T-helper 17 cell (primary cell): ENCODE measurements around the gene KRT2. TPM values are rescaled to one million over a fixed set of nuclear protein-coding genes. Genes with fewer than 3 reads are reported as not detected.

Experiments
- ATAC-seq: fragments of 150-1000 bp; cut with Tn5 transposase; 2 replicates; pipeline ENCODE4 v1.10.0; 2021; ENCODE audit warnings: mild to moderate bottlenecking, moderate library complexity
- DNase-seq, 3 donors: peaks; one replicate each; pipeline versions ENCODE4 v3.0.0 to v3.0.0-alpha.2; 2020 to 2021
- H3K9me3 ChIP-seq: one replicate; pipeline ENCODE4 v1.7.0; 2013; ENCODE audit warnings: low read length, mild to moderate bottlenecking; ENCODE audit not compliant: control insufficient read depth, poor library complexity, severe bottlenecking
- H3K27ac Mint-ChIP-seq: one replicate; pipeline ENCODE4 v1.8.0; 2022; ENCODE audit warnings: mild to moderate bottlenecking, moderate library complexity, mixed read lengths
- H3K27me3 Mint-ChIP-seq: one replicate; pipeline ENCODE4 v1.8.0; 2022; ENCODE audit warnings: mixed read lengths
- H3K36me3 Mint-ChIP-seq: one replicate; pipeline ENCODE4 v1.8.0; 2022; ENCODE audit warnings: low read depth, mixed read lengths
- H3K4me1 Mint-ChIP-seq: one replicate; pipeline ENCODE4 v1.8.0; 2022; ENCODE audit warnings: mild to moderate bottlenecking, mixed read lengths
- H3K4me3 Mint-ChIP-seq: one replicate; pipeline ENCODE4 v1.8.0; 2022; ENCODE audit warnings: mild to moderate bottlenecking, moderate library complexity, mixed read lengths
- total RNA-seq, 4 donors: library from RNA in 2 of 4; stranded (reverse) in 2 of 4; gene quantifications; one replicate each; pipeline ENCODE4 v1.2.3 and lab custom pipeline; 2022 to 2026

KRT2 gene
- total RNA-seq, 2 donors from 2014 or later, result not detected

DNA sequence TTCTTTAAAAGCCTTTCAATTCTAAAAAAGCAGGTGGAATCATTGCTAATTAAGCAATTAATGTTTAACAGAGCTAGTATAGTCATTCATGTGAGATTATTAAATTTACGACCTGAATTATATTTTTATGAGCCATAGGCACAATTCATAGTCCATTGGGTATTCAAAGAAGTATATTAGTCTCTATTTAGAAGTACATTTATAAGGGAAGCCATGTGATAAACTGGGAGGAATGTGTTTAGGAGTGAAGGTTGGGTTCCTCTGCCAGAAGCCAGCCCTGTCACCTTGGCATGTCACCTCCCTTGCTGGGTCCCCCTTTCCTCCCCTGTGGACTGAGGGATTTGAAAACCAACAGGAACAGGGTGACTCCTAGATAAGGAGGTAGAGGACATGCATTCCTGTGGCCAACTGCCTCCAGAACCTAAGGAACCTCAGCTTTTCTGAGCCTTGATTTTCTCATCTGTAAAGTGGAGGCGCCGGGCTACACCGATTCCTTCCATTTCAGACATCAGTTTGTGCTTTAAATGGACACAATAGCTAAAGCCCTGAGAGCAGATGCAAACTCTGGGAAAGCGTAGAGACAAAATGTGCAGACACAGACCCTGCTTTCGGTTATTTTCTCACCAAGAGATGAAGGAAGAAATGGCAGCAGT lies 5.4 kb upstream of the KRT2 start:
- no peak overlapping the region for H3K27ac Mint-ChIP-seq
- DNase-seq, result no peak
- no peaks in the 10 kb centered on the region for H3K9me3 ChIP-seq
- H3K4me3 Mint-ChIP-seq, result no peak overlapping the region
- H3K27me3 Mint-ChIP-seq, result peaks cover 61% of the 10 kb centered on the region
- ATAC-seq, result no peak
- peaks cover 5% of the 10 kb centered on the region for H3K4me1 Mint-ChIP-seq
- H3K36me3 Mint-ChIP-seq, result no peaks in the 10 kb centered on the region

DNA sequence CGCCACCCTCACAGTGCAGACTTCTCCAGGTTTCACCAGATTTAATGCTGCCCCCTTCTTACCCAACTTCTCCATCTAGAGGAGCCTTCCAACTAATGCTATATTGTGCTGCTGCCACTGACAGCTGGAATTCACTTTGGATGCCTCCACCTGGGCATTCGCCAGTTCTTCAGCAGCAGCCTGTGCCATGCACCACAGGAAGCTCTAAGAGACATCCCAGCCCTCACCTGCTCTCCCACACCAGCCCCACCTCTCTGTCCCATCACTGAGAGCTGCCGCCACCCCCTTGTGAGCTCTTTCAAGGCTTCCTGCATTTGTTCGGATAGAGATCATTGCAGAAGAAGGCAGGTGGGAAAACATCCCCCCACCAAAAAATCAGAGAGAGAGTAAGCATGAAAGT lies 4.6 kb upstream of the KRT2 start:
- no peaks in the 10 kb centered on the region for H3K36me3 Mint-ChIP-seq
- no peak for DNase-seq
- H3K9me3 ChIP-seq, result no peaks in the 10 kb centered on the region
- no peak overlapping the region for H3K4me3 Mint-ChIP-seq
- peaks cover 3% of the 10 kb centered on the region for H3K4me1 Mint-ChIP-seq
- H3K27me3 Mint-ChIP-seq, result peaks cover 56% of the 10 kb centered on the region
- peak overlapping the region; percentile 24 for H3K27ac Mint-ChIP-seq
- no peak for ATAC-seq

DNA sequence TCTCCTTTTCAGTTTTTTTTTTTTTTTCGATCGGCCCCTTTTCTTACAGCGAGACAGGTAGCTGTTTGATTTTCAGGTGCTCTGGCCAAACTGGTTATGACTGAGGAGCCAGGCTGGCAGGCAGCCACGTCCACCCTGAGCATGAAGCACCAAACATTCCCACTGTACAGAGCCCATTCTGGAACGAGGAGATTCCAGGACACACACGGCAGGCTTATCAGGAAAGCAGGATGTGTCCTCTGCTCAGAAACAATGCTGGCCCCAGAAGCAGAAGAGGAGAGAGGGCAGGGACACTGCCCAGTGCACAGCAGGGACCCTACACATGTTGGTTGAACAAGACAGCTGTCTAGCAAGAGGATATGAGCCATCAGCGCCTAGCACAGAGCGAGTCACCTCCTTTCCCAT lies 3.7 kb upstream of the KRT2 start:
- H3K27me3 Mint-ChIP-seq, result peaks cover 56% of the 10 kb centered on the region
- no peak overlapping the region for H3K4me3 Mint-ChIP-seq
- ATAC-seq (no peak), DNase-seq (no peak)
- H3K9me3 ChIP-seq, result no peaks in the 10 kb centered on the region
- H3K4me1 Mint-ChIP-seq, result peaks cover 3% of the 10 kb centered on the region
- H3K36me3 Mint-ChIP-seq, result no peaks in the 10 kb centered on the region
- H3K27ac Mint-ChIP-seq, result no peak overlapping the region

DNA sequence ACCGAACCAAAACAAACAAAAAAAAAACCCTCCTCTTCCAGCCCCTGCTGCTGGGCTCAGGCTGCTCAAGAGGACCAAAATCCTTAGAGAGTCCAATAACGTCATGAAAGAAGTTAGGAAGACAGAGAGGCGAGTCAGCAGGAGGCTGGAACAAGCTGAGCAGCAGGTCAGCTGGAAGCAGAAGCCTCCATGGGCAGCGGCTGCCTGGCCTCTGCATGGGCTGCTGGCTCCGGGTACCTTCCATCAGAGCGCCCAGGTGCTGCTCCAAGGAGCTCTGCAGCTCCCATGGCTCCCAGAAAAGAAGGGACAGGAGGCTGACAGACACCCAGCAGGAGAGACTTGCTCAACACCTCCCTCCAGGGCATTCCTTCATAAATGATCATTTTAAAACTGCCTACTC lies 3.2 kb upstream of the KRT2 start:
- Mint-ChIP-seq H3K4me1 (peaks cover 3% of the 10 kb centered on the region), H3K27me3 (peaks cover 61% of the 10 kb centered on the region), H3K4me3 (no peak overlapping the region), H3K27ac (no peak overlapping the region), H3K36me3 (no peaks in the 10 kb centered on the region)
- DNase-seq, result no peak
- no peaks in the 10 kb centered on the region for H3K9me3 ChIP-seq
- no peak for ATAC-seq

DNA sequence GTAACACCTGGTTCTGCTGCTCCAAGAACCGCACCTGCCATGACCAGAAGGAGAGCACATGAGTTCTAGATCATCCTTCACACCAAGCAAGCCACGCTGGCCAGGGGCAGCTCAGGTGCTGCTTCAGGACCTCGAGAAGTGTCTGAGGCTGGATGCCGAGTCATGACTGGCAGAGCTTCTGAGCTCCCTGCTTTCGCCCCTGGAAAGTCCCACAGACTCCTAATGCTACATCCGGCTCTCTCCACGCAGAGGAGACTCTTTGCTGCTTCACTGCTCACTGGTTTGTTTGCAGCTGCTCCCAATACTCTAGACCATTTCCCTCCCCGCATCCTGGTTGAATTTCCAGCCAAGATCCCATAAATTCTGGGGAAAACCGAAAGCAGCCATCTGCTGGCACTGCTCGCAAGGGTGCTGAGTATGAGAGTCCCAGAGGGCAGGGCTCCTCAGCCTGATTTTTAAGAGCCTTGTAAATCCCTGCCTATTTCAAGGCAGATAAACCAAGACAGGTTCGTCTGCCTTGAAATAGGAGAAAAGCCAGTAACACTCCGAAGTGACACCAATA lies 1.4 kb downstream of the KRT2 start:
- DNase-seq (no peak), ATAC-seq (no peak)
- Mint-ChIP-seq H3K27ac (no peak overlapping the region), H3K4me3 (no peak overlapping the region), H3K4me1 (peaks cover 30% of the 10 kb centered on the region), H3K36me3 (peaks cover 3% of the 10 kb centered on the region), H3K27me3 (peaks cover 29% of the 10 kb centered on the region)
- H3K9me3 ChIP-seq, result no peaks in the 10 kb centered on the region

DNA sequence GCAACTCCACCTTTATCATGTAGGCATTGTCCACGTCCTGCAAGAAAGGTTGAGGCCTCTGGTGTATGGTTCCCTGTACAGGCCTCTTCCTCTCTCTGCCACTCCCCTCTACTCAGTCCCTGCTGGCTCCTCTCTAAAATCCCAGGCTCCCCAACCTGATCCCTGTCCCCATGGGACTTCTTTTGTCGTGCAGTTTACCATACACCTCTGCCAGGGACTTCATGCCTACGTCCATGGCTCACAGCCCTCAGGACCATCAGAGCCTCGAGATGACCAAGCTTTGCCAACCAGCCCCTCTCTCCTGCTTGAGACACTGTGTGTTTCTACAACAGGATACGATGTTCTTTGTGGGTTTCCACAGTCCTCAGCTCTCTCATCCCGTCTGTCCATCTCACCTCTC lies 2.9 kb downstream of the KRT2 start:
- no peak for ATAC-seq
- H3K9me3 ChIP-seq, result no peaks in the 10 kb centered on the region
- Mint-ChIP-seq H3K4me1 (peaks cover 35% of the 10 kb centered on the region), H3K27ac (no peak overlapping the region), H3K36me3 (peaks cover 3% of the 10 kb centered on the region), H3K27me3 (peaks cover 19% of the 10 kb centered on the region), H3K4me3 (no peak overlapping the region)
- DNase-seq, result no peak

DNA sequence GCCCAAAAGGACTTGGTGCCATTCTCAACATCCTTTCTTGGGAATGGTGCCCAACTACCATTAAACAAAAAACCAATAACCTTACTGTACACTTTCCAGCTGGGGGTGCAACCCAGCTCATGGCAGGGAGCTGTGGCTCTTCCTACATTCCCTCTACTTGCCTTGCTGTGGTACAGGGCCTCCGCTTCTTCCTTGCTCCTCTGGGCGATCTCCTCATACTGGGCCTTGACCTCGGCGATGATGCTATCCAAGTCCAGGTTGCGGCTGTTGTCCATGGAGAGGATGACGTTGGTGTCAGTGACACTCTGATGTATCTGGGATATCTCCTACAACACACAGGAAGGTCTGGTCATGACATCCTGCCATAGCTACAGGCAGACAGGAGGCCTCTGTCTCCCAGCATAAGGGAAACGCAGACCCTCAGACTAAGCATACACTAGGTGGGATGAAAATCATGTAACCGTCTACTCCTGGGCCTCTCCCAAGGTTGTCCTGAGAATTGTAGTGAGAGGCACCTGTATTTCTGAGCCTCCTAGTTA lies 3.9 kb downstream of the KRT2 start:
- H3K4me3 Mint-ChIP-seq, result no peak overlapping the region
- no peak for DNase-seq
- no peaks in the 10 kb centered on the region for H3K9me3 ChIP-seq
- no peak overlapping the region for H3K27ac Mint-ChIP-seq
- peaks cover 35% of the 10 kb centered on the region for H3K4me1 Mint-ChIP-seq
- H3K36me3 Mint-ChIP-seq, result peaks cover 3% of the 10 kb centered on the region
- peaks cover 13% of the 10 kb centered on the region for H3K27me3 Mint-ChIP-seq
- ATAC-seq, result no peak

DNA sequence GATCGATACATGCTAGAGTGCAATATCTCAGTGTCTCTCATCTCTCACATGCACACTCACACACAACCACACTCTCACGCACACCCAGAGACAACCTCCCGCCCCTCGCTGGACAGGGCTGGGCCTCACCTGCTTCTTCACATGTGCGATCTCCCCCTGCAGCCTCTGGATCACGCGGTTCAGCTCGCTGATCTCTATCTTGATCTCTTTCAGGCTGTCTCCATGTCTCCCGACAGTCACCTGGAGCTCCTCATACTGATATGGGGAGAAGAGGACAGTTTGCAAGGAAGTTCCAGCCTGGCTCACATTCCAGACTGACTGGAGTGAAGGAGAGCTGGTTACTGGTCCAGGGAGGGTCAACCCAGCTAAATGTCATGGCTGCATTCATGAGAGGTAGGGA lies 4.4 kb downstream of the KRT2 start:
- Mint-ChIP-seq H3K4me3 (no peak overlapping the region), H3K36me3 (peaks cover 3% of the 10 kb centered on the region), H3K4me1 (peaks cover 35% of the 10 kb centered on the region), H3K27me3 (peaks cover 9% of the 10 kb centered on the region), H3K27ac (no peak overlapping the region)
- ATAC-seq (no peak), DNase-seq (no peak)
- no peaks in the 10 kb centered on the region for H3K9me3 ChIP-seq

DNA sequence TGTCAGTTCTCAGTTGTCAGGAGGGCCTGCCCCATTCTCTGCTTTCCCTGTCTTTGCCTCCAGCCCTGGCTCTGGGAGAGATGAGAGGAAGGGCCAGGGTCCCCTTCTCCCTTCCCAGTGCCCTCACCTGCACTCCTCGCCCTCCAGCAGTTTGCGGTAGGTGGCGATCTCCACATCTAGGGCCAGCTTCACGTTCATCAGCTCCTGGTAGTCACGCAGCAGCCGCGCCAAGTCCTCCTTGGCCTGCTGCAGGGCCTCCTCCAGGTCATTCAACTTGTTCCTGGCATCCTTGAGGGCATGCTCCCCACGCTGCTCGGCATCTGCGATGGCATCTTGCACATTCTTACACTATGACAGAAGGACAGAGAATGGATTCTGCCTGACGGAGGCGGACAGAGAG lies 5.4 kb downstream of the KRT2 start:
- no peak for ATAC-seq
- no peak for DNase-seq
- H3K4me1 Mint-ChIP-seq, result peaks cover 41% of the 10 kb centered on the region
- H3K9me3 ChIP-seq, result no peaks in the 10 kb centered on the region
- peak overlapping the region; percentile 43 for H3K4me3 Mint-ChIP-seq
- H3K27me3 Mint-ChIP-seq, result peaks cover 6% of the 10 kb centered on the region
- H3K27ac Mint-ChIP-seq, result peak overlapping the region; percentile 56
- peaks cover 5% of the 10 kb centered on the region for H3K36me3 Mint-ChIP-seq

DNA sequence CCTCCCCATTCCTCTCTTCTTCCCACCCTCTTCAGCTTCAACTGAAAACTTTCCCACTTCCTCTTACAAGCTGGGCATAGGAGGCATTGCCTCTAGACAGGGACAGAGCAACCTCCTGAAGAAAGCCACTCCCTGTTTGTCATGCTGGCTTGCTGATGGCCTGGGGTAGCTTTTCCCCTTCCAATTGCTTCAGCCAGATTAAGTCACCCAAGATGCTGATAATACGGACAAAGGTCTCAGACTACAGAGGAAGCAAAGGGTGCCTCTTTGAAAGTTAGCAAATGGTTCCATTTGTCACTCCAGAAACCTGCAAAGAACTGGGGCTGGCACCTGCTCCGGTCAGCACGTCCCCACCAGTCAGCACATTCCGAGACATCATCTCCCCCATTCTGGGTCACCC lies 6.0 kb downstream of the KRT2 start:
- peaks cover 5% of the 10 kb centered on the region for H3K36me3 Mint-ChIP-seq
- ATAC-seq (no peak), DNase-seq (no peak)
- peak overlapping the region; percentile 67 for H3K4me3 Mint-ChIP-seq
- no peaks in the 10 kb centered on the region for H3K9me3 ChIP-seq
- H3K4me1 Mint-ChIP-seq, result peaks cover 46% of the 10 kb centered on the region
- H3K27ac Mint-ChIP-seq, result peak overlapping the region; percentile 56
- peaks cover 6% of the 10 kb centered on the region for H3K27me3 Mint-ChIP-seq

DNA sequence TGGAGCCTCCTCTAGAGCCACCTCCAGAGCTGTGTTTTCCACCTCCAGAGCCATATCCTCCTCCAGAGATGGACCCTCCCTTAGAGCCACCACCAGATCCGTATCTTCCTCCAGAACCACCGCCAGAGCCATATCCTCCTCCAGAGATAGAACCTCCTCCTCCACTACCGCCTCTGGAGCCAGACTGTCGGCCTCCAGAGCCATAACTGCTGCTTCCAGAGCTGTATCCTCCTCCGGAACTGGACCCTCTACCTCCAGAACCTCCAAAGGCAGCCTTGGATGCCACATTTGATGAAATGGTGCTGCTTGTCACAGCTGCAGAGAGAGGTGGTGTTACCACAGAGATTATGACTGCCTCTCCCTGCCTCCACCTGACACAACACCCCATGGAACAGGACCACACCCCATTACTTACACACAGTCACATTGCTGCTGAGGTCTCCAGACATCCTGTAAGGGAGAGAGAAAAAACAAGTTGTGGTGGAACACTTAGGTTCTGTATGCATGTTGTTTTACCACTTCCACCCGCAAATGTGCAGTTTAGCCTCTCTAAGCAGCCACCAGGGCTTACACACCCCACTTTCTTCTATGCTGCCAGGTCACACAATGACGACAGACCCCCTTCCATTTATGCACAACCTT lies 6.8 kb downstream of the KRT2 start:
- Mint-ChIP-seq H3K36me3 (peaks cover 5% of the 10 kb centered on the region), H3K4me1 (peaks cover 47% of the 10 kb centered on the region), H3K27ac (peak overlapping the region; percentile 56), H3K4me3 (peak overlapping the region; percentile 67), H3K27me3 (peaks cover 1% of the 10 kb centered on the region)
- DNase-seq, result no peak
- ATAC-seq, result peak; percentile 91
- no peaks in the 10 kb centered on the region for H3K9me3 ChIP-seq

DNA sequence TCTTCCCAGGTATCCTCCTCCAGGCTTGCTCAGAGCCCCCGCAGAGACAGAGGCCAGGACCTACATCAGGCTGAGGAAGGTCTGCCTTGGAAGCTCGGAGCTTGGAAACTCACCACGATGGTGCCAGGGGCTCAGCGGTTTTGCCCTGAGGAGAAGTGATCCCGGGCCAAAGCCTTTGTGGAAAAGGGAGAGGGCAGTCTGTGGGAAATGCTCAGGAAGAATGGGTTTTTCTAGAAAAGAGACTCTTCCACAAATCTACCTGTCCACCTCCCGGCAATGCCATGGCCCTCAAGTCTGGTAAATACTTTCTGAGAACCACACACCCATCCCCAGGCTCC lies 8.0 kb downstream of the KRT2 start:
- H3K4me1 Mint-ChIP-seq, result peaks cover 40% of the 10 kb centered on the region
- ATAC-seq (no peak), DNase-seq (no peak)
- peaks cover 5% of the 10 kb centered on the region for H3K36me3 Mint-ChIP-seq
- no peaks in the 10 kb centered on the region for H3K9me3 ChIP-seq
- H3K27me3 Mint-ChIP-seq, result no peaks in the 10 kb centered on the region
- peak overlapping the region; percentile 56 for H3K27ac Mint-ChIP-seq
- no peak overlapping the region for H3K4me3 Mint-ChIP-seq

DNA sequence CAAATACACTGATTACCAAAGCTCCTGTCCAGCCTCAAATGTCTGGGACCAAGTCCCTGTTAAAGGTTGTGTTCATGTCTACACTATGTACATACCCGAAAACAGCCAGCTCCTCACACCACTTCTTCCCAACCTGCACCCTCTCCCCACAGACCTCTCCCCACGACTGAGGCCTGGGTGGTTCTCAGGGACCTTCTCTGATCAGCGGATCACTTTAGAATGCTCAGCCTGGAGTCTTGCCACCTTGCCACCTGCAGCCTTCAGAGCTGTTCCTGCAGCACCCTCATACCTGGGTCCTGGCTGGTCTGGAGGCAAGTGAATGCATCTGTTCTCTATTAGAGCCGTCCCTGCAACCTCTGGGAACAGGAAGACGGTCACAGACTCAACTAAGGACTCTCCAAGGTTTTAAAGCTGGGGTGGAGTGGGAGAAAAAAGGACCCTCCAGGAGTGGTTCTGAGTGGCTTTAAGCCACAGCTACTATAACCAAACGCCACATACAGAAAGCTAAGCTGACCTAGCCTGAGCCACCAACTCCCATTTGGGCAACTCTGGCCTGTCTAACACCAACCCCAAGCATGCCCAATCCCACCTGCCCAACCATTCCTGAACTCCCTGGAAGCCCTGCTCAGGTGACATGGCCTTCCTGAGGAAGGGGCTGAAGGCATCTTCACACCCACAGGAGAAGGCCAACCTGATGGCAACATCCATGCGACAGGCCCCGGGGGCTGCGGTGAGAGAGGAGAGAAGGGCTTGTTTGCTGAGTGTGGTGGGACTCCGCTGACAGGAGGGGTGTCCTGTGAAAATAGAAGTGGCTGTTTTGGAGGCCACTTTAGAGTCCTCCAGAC lies 8.6 kb downstream of the KRT2 start:
- H3K36me3 Mint-ChIP-seq, result peaks cover 5% of the 10 kb centered on the region
- H3K27ac Mint-ChIP-seq, result peak overlapping the region; percentile 56
- H3K4me1 Mint-ChIP-seq, result peaks cover 38% of the 10 kb centered on the region
- ATAC-seq, result no peak
- H3K9me3 ChIP-seq, result no peaks in the 10 kb centered on the region
- DNase-seq, result no peak
- no peak overlapping the region for H3K4me3 Mint-ChIP-seq
- H3K27me3 Mint-ChIP-seq, result no peaks in the 10 kb centered on the region
